ENCODE measurements around the gene SLC22A1. TPM values are rescaled to one million over a fixed set of nuclear protein-coding genes. Genes with fewer than 3 reads are reported as not detected.

The SLC22A1 gene
- total and polyA plus RNA-seq, 2 of the 8 experiments (the other 6 are each of a cell fraction or from before 2014, with no cell fraction given), result 0.12 to 0.45 TPM

DNA sequence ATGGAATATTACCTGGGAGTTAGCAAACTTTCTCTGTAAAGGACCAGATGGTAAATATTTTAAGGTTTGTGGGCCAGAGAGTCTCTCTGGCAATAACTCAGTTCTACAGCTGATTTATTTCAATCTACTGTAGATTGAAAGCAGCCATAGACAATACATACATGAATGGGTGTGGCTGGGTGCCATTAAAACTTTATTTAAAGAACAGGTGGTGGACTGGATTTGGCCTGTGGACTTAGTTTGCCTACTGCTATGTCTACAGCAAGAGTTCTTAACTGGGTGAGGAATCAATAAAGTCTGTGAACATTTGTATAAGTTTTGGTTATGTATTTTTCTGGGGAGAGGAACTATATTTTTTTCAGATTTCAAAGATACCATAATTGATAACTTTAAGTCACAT is 81.9 kb downstream of the SLC22A1 start:
- no peaks in the 10 kb centered on the region for H3K4me1 ChIP-seq (replicated peaks in 1 of 4; ENCODE audit: control insufficient read depth in 3 of 4, insufficient read depth in 4 of 4, low read length in 3 of 4)
- CTCF ChIA-PET (ENCODE audit: partially characterized antibody), result interaction anchor here (1.2 to 1.7 kb wide), 2 partner anchors 17 to 114 kb away, joined by 3 to 4 read pairs; no protein-coding TSS in a partner anchor
- no peak overlapping the region for H3K4ac ChIP-seq (replicated peaks; ENCODE audit: insufficient read length, low read depth, low read length)

More for the DNA sequence above, 81.9 kb downstream of the SLC22A1 start:
- Histone ChIP-seq H2AFZ (ENCODE audit: low read length) (no peak overlapping the region), H3K23me2 (ENCODE audit: low read depth, low read length) (no peaks in the 10 kb centered on the region), H3K23ac (ENCODE audit: insufficient read length) (no peak overlapping the region), H2BK15ac (ENCODE audit: low read length) (no peak overlapping the region), H3K9ac (replicated peaks in 1 of 4; ENCODE audit: extremely low read depth in 1 of 4, low read depth in 3 of 4, low read length in 3 of 4) (no peak overlapping the region), H3K4me3 (ENCODE audit: extremely low read depth in 1 of 4, insufficient read depth in 2 of 4, low read depth in 3 of 4, low read length in 4 of 4) (no peak overlapping the region), H3K27ac (ENCODE audit: low read depth, low read length) (no peak overlapping the region), H2AK5ac (ENCODE audit: low read depth, low read length) (no peak overlapping the region), H3K79me1 (ENCODE audit: low read depth, low read length) (no peaks in the 10 kb centered on the region), H3K79me2 (ENCODE audit: control insufficient read depth in 1 of 2, insufficient read depth in 2 of 2, low read length in 2 of 2) (no peaks in the 10 kb centered on the region), H2BK120ac (replicated peaks; ENCODE audit: low read depth, low read length) (no peak overlapping the region), H3K9me3 (ENCODE audit: insufficient read depth in 2 of 2, low read depth in 1 of 2, low read length in 1 of 2) (peaks cover 12 to 13% of the 10 kb centered on the region in 2 experiments; a peak in 3 of 4 replicates), H2BK20ac (ENCODE audit: low read length) (no peak overlapping the region), H4K5ac (ENCODE audit: insufficient read length, low read depth, low read length) (no peak overlapping the region), H2BK5ac (ENCODE audit: low read depth, low read length) (no peak overlapping the region), H3K56ac (replicated peaks; ENCODE audit: insufficient read length, low read depth, low read length) (no peak overlapping the region), H3K18ac (ENCODE audit: extremely low read depth, low read length) (no peak overlapping the region), H3K36me3 (ENCODE audit: control insufficient read depth in 2 of 4, insufficient read depth in 4 of 4, low read length in 3 of 4) (peaks cover 0 to 3% (median 0%) of the 10 kb centered on the region in 4 experiments; a peak in 2 of 8 replicates), H4K8ac (ENCODE audit: extremely low read depth, insufficient read depth, low read length) (no peak overlapping the region), H2BK12ac (ENCODE audit: low read depth, low read length) (no peak overlapping the region), H3K27me3 (replicated peaks in 1 of 4; ENCODE audit: control insufficient read depth in 3 of 4, extremely low read depth in 1 of 4, insufficient read depth in 3 of 4, low read length in 3 of 4) (peaks cover 0 to 2% (median 0%) of the 10 kb centered on the region in 4 experiments; a peak in 1 of 7 replicates), H3K4me2 (ENCODE audit: insufficient read depth in 1 of 2, low read depth in 2 of 2, low read length in 2 of 2) (no peak overlapping the region), H4K91ac (replicated peaks; ENCODE audit: insufficient read length, low read length) (no peak overlapping the region), H3K14ac (ENCODE audit: insufficient read length) (no peak overlapping the region), H4K20me1 (replicated peaks in 1 of 2; ENCODE audit: control insufficient read depth in 1 of 2, insufficient read depth in 2 of 2, low read length in 2 of 2) (no peaks in the 10 kb centered on the region)
- no peak for FAIRE-seq
- no peak for DNase-seq (ENCODE audit: low read depth in 1 of 2, low spot score in 2 of 2)
- no peak for TF ChIP-seq EGR1 (IDR thresholded peaks at IDR 0.05; ENCODE audit: borderline replicate concordance, low read depth, low read length)
- TF ChIP-seq CHD1 (IDR thresholded peaks at IDR 0.05; ENCODE audit: low read depth, low read length), result no peak
- TF ChIP-seq SRF (IDR thresholded peaks at IDR 0.05; ENCODE audit: low read depth, low read length), result no peak
- TF ChIP-seq SP1 (IDR thresholded peaks at IDR 0.05; ENCODE audit: low read depth, low read length), result no peak
- no peak for TF ChIP-seq JUND (IDR thresholded peaks at IDR 0.05; ENCODE audit: low read length)
- TF ChIP-seq GABPA (IDR thresholded peaks at IDR 0.05; ENCODE audit: borderline replicate concordance, insufficient read depth, low read length), result no peak
- TF ChIP-seq RFX5 (IDR thresholded peaks at IDR 0.05; ENCODE audit: borderline replicate concordance, low read depth, low read length), result no peak
- TF ChIP-seq KDM5A (IDR thresholded peaks at IDR 0.05; ENCODE audit: low read length), result no peak
- TF ChIP-seq EZH2 (IDR thresholded peaks at IDR 0.05; ENCODE audit: low read depth, low read length, severe bottlenecking), result no peak
- no peak for TF ChIP-seq TBP (IDR thresholded peaks at IDR 0.05; ENCODE audit: low read depth, low read length)
- no peak for TF ChIP-seq BCL11A (IDR thresholded peaks at IDR 0.05; ENCODE audit: low read depth in 2 of 2, low read length in 2 of 2)
- no peak for TF ChIP-seq HDAC6 (IDR thresholded peaks at IDR 0.05; ENCODE audit: low read depth, low read length)
- TF ChIP-seq, protein P1, sequence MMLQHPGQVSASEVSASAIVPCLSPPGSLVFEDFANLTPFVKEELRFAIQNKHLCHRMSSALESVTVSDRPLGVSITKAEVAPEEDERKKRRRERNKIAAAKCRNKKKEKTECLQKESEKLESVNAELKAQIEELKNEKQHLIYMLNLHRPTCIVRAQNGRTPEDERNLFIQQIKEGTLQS (IDR thresholded peaks at IDR 0.05; ENCODE audit: insufficient read depth, low read depth, low read length), result no peak
- POLR2A ChIA-PET (ENCODE audit: partially characterized antibody), result no interaction called here
